Measurements from ENCODE around the gene DHFR. TPM values are rescaled to one million over a fixed set of nuclear protein-coding genes. Genes with fewer than 3 reads are reported as not detected.

Gene DHFR
- total RNA-seq, 1 experiment from 2014 or later: 58.7 TPM

DNA sequence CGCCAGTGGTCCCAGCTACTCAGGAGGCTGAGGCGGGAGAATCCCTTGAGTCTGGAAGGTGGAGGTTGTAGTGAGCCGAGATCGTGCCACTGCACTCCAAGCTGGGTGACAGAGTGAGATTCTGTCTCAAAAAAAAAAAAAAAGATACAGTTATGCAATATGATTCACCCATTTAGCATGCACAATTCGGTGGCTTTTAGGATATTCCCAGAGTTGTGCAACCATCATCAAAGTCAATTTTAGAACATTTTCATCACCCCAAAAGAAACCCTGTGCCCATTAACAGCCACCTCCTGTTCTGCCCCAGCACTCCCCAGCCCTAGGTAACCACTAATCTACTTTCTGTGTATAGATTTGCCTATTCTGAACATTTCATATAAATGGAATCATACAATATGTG is 4.3 kb upstream of the DHFR start:
- H3K27ac ChIP-seq (ENCODE audit: low read depth, low read length): no peak overlapping the region
- H3K9me3 ChIP-seq (ENCODE audit: control insufficient read depth in 1 of 2, insufficient read depth in 1 of 2, low read depth in 1 of 2, low read length in 2 of 2): no peaks in the 10 kb centered on the region
- no peak overlapping the region for H3K9ac ChIP-seq (ENCODE audit: low read length)
- BruUV-seq (replicated peaks): no TSS peak
- POLR2A ChIA-PET: no interaction called here
- peaks cover 19% of the 10 kb centered on the region for H3K79me2 ChIP-seq (ENCODE audit: insufficient read depth, low read length)
- H3K4me3 ChIP-seq (replicated peaks in 1 of 2; ENCODE audit: low read depth in 1 of 2, low read length in 2 of 2): no peak overlapping the region
- DNase-seq (ENCODE audit: low read depth, low spot score) (no peak), ATAC-seq (no peak)
- H3K9me2 ChIP-seq (ENCODE audit: insufficient read depth): no peaks in the 10 kb centered on the region
- CTCF ChIA-PET: no interaction called here
- H3K4me1 ChIP-seq (ENCODE audit: control insufficient read depth in 1 of 2, insufficient read depth in 2 of 2, low read length in 2 of 2): peaks cover 6 to 13% of the 10 kb centered on the region in 2 experiments; a peak in 3 of 4 replicates
- RAD21 ChIA-PET (ENCODE audit: low non-redundant PET in 1 of 2, low total read pairs in 2 of 2, uncharacterized antibody in 2 of 2, unreplicated experiment in 2 of 2): no interaction called here
- no peak overlapping the region for H3K4me2 ChIP-seq (ENCODE audit: low read length)
- no peak overlapping the region for H2AFZ ChIP-seq (ENCODE audit: low read depth, low read length, poor library complexity, severe bottlenecking)
- no peaks in the 10 kb centered on the region for H4K20me1 ChIP-seq (ENCODE audit: insufficient read depth)
- TF ChIP-seq ELF1 (IDR thresholded peaks at IDR 0.05; ENCODE audit: borderline replicate concordance, low read depth) (no peak), EZH2 (IDR thresholded peaks at IDR 0.05) (no peak), TCF7L2 (IDR thresholded peaks at IDR 0.05; ENCODE audit: borderline replicate concordance, extremely low read depth, insufficient read depth, insufficient read length) (no peak), CBX3 (IDR thresholded peaks at IDR 0.05; ENCODE audit: low read depth) (no peak), ZFX (IDR thresholded peaks at IDR 0.05) (no peak), YY1 (IDR thresholded peaks at IDR 0.05; ENCODE audit: extremely low read depth, insufficient replicate concordance, low read depth, low read length) (no peak), CEBPB (IDR thresholded peaks at IDR 0.05; ENCODE audit: low read depth) (no peak), POLR2A (IDR thresholded peaks at IDR 0.05; ENCODE audit: borderline replicate concordance, extremely low read depth, insufficient read depth, insufficient read length) (no peak), SIN3A (IDR thresholded peaks at IDR 0.05; ENCODE audit: low read depth) (no peak), ZNF274 (IDR thresholded peaks at IDR 0.05; ENCODE audit: low read depth, low read length) (no peak), POLR2AphosphoS5 (IDR thresholded peaks at IDR 0.05; ENCODE audit: low read depth, low read length) (no peak), FOSL1 (IDR thresholded peaks at IDR 0.05; ENCODE audit: low read depth) (no peak), JUND (IDR thresholded peaks at IDR 0.05) (no peak), RAD21 (IDR thresholded peaks at IDR 0.05; ENCODE audit: low read depth) (no peak), EGR1 (IDR thresholded peaks at IDR 0.05; ENCODE audit: low read depth) (no peak)
- TF ChIP-seq, protein P1, sequence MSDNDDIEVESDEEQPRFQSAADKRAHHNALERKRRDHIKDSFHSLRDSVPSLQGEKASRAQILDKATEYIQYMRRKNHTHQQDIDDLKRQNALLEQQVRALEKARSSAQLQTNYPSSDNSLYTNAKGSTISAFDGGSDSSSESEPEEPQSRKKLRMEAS (IDR thresholded peaks at IDR 0.05): no peak
- TF ChIP-seq, protein P2, sequence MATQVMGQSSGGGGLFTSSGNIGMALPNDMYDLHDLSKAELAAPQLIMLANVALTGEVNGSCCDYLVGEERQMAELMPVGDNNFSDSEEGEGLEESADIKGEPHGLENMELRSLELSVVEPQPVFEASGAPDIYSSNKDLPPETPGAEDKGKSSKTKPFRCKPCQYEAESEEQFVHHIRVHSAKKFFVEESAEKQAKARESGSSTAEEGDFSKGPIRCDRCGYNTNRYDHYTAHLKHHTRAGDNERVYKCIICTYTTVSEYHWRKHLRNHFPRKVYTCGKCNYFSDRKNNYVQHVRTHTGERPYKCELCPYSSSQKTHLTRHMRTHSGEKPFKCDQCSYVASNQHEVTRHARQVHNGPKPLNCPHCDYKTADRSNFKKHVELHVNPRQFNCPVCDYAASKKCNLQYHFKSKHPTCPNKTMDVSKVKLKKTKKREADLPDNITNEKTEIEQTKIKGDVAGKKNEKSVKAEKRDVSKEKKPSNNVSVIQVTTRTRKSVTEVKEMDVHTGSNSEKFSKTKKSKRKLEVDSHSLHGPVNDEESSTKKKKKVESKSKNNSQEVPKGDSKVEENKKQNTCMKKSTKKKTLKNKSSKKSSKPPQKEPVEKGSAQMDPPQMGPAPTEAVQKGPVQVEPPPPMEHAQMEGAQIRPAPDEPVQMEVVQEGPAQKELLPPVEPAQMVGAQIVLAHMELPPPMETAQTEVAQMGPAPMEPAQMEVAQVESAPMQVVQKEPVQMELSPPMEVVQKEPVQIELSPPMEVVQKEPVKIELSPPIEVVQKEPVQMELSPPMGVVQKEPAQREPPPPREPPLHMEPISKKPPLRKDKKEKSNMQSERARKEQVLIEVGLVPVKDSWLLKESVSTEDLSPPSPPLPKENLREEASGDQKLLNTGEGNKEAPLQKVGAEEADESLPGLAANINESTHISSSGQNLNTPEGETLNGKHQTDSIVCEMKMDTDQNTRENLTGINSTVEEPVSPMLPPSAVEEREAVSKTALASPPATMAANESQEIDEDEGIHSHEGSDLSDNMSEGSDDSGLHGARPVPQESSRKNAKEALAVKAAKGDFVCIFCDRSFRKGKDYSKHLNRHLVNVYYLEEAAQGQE (IDR thresholded peaks at IDR 0.05; ENCODE audit: low read depth): no peak
- TF ChIP-seq, protein P3, sequence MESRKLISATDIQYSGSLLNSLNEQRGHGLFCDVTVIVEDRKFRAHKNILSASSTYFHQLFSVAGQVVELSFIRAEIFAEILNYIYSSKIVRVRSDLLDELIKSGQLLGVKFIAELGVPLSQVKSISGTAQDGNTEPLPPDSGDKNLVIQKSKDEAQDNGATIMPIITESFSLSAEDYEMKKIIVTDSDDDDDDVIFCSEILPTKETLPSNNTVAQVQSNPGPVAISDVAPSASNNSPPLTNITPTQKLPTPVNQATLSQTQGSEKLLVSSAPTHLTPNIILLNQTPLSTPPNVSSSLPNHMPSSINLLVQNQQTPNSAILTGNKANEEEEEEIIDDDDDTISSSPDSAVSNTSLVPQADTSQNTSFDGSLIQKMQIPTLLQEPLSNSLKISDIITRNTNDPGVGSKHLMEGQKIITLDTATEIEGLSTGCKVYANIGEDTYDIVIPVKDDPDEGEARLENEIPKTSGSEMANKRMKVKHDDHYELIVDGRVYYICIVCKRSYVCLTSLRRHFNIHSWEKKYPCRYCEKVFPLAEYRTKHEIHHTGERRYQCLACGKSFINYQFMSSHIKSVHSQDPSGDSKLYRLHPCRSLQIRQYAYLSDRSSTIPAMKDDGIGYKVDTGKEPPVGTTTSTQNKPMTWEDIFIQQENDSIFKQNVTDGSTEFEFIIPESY (IDR thresholded peaks at IDR 0.05; ENCODE audit: extremely low read depth, insufficient replicate concordance, low read length): no peak
- TF ChIP-seq, protein P4, sequence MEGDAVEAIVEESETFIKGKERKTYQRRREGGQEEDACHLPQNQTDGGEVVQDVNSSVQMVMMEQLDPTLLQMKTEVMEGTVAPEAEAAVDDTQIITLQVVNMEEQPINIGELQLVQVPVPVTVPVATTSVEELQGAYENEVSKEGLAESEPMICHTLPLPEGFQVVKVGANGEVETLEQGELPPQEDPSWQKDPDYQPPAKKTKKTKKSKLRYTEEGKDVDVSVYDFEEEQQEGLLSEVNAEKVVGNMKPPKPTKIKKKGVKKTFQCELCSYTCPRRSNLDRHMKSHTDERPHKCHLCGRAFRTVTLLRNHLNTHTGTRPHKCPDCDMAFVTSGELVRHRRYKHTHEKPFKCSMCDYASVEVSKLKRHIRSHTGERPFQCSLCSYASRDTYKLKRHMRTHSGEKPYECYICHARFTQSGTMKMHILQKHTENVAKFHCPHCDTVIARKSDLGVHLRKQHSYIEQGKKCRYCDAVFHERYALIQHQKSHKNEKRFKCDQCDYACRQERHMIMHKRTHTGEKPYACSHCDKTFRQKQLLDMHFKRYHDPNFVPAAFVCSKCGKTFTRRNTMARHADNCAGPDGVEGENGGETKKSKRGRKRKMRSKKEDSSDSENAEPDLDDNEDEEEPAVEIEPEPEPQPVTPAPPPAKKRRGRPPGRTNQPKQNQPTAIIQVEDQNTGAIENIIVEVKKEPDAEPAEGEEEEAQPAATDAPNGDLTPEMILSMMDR (IDR thresholded peaks at IDR 0.05 in 2 of 3, conservative IDR thresholded peaks at IDR 0.05 in 1 of 3; ENCODE audit: borderline replicate concordance in 1 of 3, insufficient read depth in 1 of 3, low read depth in 2 of 3, low read length in 2 of 3): no peak
- intact Hi-C loops (cut with micrococcal nuclease): loop anchor here (5.0 kb wide), 1 partner anchor 172 kb away; the partner anchor contains the start of gene FAM151B
- H3K27me3 ChIP-seq (ENCODE audit: insufficient read depth, low read length): no peaks in the 10 kb centered on the region
- peaks cover 13 to 14% of the 10 kb centered on the region in 2 experiments; a peak in 3 of 4 replicates for H3K36me3 ChIP-seq (ENCODE audit: control insufficient read depth in 1 of 2, insufficient read depth in 2 of 2, low read length in 2 of 2)

Measured in HCT116 (cell line).